ENCODE data around the gene SEC11A.
A peak's percentile ranks its signal among the peaks of the same experiment; 100 is the strongest.

Gene SEC11A

GRCh38 chr15:84634228-84634837 is 81.6 kb downstream of the SEC11A start:
- DNase-seq, result no peak

GRCh38 chr15:84633311-84634227 is 82.4 kb downstream of the SEC11A start:
- peak; percentile 67 for DNase-seq

GRCh38 chr15:84631706-84632272 is 84.2 kb downstream of the SEC11A start:
- DNase-seq, result no peak

- DNase-seq, result no peak
These were observed 86.9 kb downstream of the SEC11A start for GRCh38 chr15:84629033-84629432.

- no peak for DNase-seq
These were observed 90.8 kb downstream of the SEC11A start for GRCh38 chr15:84625123-84625522.

DNA sequence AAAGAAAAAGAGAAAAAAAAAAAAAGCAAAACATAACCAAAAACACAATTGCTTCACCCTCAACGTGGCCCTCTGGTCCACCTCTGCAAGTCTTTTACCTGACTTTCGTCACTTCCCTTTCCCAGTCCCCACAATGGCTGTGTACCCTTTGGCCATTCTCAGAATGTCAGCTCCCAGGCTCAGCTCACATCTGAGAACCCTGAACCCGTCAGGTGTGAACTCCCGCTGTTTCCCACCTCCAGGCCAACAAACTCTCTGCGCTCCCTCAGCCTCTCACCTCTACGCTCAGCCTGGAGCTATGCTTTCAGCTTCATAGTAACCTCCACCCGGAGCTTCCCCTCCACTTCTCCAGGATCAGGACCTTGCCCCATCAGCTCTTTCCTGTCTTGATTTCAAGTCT is 91.6 kb downstream of the SEC11A start:
- no peak for DNase-seq

GRCh38 chr15:84621358-84621979 is 94.5 kb downstream of the SEC11A start:
- DNase-seq, result no peak

DNA sequence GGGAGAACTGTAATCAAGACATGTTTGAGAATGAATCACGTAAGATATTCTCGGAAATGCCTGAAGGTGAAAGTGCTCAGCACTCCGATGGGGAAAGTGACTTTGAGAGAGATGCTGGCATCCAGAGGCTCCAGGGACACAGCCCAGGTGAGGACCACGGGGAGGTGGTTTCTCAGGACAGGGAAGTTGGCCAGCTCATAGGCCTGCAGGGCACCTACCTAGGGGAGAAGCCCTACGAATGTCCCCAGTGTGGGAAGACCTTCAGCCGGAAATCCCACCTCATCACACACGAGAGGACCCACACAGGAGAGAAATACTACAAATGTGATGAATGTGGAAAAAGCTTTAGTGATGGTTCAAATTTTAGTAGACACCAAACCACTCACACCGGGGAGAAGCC is 95.3 kb downstream of the SEC11A start:
- DNase-seq, result no peak

Measured in stimulated activated CD4-positive, alpha-beta T cell treated with anti-CD3 and anti-CD28 coated beads, Interleukin-12 subunit alpha, Interleukin-12 subunit beta, amount 100 ng/mL, for 4 hours (primary cell).